NCI-H526 (cell line): ENCODE data around the gene PTBP3.
"Not testable (repeated sequence)": the region's sequence is repeated elsewhere in the genome, so short reads cannot be mapped to it uniquely, and the experiment has no call there.

ENCODE experiments used
- DNase-seq, 2 experiments: peaks; one replicate each; lab custom pipeline; 2025; lab: John Stamatoyannopoulos, UW

Gene PTBP3

GRCh38 chr9:112268413-112268812 lies 65.0 kb downstream of the PTBP3 start:
- no peak for DNase-seq

GRCh38 chr9:112267086-112267485 lies 66.3 kb downstream of the PTBP3 start:
- not testable (repeated sequence) for DNase-seq

DNA sequence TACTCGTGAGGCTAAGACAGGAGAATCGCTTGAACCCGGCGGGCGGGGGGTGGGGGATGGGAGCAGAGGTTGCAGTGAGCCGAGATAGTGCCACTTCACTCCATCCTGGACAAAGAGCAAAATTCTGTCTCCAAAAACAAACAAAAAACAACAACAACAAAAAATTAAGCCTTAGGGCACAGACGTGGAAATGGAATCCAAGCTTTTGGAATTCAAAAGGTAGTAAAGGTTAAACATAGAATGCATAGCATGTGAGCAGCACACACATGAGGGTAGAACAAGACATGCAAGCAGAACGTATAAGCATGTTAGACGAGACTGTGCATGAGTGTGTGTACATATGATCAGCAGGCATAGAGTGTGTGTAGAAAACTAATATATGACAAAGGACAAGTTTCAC lies 68.0 kb downstream of the PTBP3 start:
- DNase-seq, result no peak

DNA sequence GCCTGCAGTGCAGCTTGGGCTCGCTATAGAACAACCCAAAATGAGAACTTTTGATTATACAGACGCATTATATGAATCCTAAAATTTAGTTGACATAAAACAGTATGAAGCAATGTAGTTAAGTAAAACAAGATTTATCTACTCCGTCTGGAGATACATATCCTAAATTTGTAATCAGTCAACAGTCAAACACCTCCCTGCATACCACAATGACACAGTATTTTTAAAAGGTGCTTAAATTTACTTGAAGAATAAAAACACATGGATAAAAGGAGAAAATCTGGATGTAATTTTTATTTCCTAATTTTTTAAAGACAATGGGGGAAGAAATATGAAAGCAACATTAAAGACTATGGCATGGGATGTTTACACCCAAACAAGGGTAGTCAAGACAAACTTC lies 70.8 kb downstream of the PTBP3 start:
- DNase-seq, result no peak

GRCh38 chr9:112261133-112261532 lies 72.3 kb downstream of the PTBP3 start:
- no peak for DNase-seq

- DNase-seq, result no peak
Observed at GRCh38 chr9:112258106-112258505, 75.3 kb downstream of the PTBP3 start.

- DNase-seq, result no peak
Observed at GRCh38 chr9:112252194-112252593, 81.2 kb downstream of the PTBP3 start.

DNA sequence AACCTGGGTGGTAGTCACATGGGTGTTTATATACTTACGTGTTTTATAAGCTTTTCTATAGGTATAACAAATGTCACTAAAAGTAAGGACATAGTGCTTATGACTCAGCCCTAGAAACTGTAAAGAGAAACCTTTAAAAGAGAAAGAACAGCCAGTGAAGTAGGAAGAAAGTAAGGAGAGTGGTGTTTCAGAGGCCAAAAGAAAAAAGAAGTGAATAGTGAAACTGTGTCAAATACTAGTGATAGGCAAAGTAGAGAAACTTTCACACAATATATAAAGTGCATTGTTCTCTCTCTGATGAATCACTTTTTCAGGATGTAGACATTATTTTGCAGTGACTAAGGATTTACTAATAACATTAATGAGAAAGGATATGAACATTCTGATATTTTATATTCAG lies 84.1 kb downstream of the PTBP3 start:
- no peak for DNase-seq

- DNase-seq, result no peak
Observed at GRCh38 chr9:112248722-112249121, 84.7 kb downstream of the PTBP3 start.

DNA sequence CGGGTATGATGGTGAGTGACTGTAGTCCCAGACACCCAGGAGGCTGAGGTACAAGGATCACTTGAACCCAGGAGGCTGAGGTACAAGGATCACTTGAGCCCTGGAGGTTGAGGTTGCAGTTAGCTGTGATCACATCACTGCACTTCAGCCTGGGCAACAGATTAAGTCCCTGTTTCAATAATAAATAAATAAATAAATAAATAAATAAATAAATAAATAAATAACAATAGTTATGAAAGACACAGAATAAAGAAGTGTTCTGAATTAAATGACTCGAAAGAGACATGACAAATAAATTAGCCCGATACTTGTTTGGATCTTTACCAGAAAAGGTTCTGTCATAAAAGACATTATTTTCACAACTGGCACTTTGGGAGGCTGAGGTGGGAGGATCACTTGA lies 86.3 kb downstream of the PTBP3 start:
- DNase-seq, result no peak

GRCh38 chr9:112245126-112245525 lies 88.3 kb downstream of the PTBP3 start:
- DNase-seq, result no peak

DNA sequence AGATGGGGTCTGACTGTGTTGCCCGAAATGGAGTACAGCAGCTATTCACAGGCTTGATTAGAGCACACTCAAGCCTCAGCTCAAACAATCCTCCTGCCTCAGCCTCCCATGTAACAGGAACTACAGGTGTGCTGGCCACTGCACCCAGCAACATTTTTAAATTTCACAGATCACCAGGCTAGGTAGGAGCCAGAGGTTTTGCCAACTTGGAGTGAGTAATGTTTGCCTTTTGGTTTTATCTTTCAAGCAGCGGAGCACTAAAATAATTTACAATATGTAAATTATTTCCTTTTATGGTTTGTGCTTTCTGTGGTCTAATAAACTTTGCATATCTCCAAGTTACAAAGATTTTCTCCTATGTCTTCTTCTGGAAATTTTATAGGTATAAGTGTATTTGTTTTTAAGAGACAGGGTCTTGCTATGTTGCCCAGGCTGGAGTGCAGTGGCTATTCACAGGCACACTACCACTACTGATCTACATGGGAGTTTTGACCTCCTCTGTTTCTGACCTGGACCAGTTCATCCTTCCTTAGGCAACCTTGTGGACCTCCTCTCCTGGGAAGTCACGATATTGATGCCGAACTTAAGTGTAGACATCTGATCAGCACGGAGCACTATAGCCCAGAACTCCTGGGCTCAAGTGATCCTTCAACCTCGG lies 91.1 kb downstream of the PTBP3 start:
- peak in 1 of 2 experiments; percentile 5 for DNase-seq

GRCh38 chr9:112241491-112241890 lies 91.9 kb downstream of the PTBP3 start:
- DNase-seq, result peak; percentile 8 to 20

- no peak for DNase-seq
Observed at GRCh38 chr9:112239708-112240107, 93.7 kb downstream of the PTBP3 start.

DNA sequence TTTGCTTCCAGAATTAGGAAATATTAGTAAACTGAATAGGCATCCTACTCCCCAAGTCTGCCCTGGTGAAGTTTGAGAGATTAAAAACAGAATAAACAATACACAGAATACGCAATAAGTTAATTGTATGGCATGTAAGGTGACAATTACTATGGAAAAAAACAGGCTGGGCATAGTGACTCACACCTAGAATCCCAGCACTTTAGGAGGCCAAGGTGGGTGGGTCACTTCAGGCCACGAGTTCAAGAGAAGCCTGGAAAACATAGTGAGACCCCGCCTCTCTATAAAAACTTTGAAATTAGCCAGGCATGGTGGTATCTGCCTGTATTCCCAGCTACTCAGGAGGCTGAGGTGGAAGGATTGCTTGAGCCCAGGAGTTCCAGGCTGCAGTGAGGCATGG lies 94.1 kb downstream of the PTBP3 start:
- no peak for DNase-seq

GRCh38 chr9:112234779-112235178 lies 98.6 kb downstream of the PTBP3 start:
- no peak for DNase-seq

GRCh38 chr9:112233769-112234168 lies 99.7 kb downstream of the PTBP3 start:
- no peak for DNase-seq

DNA sequence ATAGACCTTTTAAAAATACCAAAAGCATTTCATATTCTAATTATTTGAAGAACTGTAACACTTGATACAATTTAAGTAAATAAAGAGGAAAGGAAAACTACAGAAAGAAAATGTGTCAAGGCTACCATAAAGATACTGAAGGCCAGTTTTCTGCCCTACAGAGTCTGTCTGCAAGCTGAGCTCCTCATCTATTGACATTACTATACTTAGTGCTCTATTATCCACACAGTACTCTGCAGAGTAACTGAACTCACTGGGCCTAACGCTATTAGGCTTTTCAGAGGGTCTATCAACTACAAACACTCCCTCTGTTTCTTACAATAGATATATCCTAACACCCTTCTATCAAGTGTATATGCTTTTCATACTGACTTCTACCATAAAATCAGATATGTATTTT lies 101.2 kb downstream of the PTBP3 start:
- DNase-seq, result no peak

- no peak for DNase-seq
Observed at GRCh38 chr9:112226091-112226490, 107.3 kb downstream of the PTBP3 start.

DNA sequence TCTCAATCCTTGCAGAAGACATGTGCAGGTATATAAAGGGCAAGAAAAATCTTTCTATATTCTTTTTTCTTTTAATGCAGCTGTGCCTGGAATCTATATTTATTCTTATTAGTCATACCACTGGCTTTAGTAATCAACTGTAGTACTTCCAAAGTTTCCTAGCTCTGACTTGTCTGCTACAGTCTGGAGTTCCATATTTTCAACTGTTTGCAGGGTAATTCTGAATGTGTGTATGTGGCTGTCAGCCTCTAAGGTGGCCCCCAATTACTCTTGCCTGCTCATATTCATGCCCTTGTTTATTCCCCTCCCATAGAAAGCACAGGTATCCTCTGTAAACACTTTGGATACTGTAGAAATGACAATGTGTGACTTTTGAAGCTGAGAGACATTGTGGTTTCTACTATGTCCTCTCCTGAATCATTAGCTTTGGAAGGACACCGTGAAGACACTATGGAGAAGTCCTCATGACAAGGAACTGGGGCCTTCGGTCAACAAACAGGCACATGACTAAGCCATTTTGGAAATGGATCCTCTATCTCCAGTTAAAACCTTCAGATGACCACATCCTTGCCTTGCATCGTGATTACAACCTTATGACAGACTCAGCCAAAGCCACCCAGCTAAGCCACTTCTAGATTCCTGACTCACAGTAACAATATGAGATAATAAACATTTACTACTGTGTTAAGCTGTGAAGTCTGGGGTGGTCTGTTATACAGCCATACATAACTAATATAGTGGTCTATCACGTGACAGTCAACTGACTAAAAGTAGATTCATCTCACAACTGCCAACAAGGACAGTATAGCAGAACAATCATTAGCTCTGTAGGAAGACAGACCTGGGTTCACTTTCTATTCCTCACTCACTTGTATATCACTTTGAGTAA lies 108.8 kb downstream of the PTBP3 start:
- DNase-seq, result no peak

- DNase-seq, result no peak
Observed at GRCh38 chr9:112218908-112219307, 114.5 kb downstream of the PTBP3 start.

DNA sequence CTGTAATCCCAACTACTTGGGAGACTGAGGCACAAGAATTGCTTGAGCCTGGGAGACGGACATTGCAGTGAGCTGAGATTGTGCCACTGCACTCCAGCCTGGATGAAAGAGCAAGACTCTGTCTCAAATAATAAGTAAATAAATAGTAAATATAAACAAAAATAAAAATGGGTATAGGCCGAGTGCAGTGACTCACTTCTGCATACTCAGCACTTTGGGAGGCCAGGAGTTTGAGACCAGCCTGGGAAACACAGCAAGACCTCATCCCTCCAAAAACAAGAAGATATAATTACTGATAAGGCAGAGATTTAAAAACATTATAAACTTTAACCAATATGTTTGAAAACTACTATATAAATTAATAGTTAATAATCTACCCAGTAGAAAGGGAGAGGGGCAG lies 120.5 kb downstream of the PTBP3 start:
- no peak for DNase-seq

DNA sequence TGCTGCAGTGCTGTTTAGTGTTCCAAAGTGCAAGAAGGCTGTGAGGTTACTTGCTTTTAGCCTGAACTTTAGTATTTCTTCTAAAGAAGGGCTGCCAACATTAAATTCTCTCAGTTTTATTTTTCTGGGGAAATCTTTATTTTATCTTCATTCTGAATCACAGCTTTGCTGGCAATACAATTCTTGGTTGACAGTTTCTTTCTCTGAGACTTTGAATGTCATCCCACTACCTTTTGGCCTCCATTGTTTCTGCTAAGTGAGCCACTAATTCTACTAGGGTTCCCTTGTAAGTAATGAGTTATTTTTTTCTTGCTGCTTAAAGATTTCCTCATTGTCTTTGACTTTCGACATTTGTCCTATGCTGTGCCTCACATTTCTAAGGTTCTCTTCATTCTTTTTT lies 126.0 kb downstream of the PTBP3 start:
- DNase-seq, result no peak

- DNase-seq, result no peak
Observed at GRCh38 chr9:112203536-112203935, 129.9 kb downstream of the PTBP3 start.
